RWPE2 (cell line): ENCODE data around the gene PNKD.
A peak's percentile ranks its signal among the peaks of the same experiment; 100 is the strongest.

Source experiments
- ATAC-seq: fragments of 200-7000 bp; cut with Tn5 transposase; 3 replicates; pipeline ENCODE4 v1.9.1; 2021; ENCODE audit warnings: low read depth
- DNase-seq: peaks from one replicate; pipeline ENCODE4 v3.0.0-alpha.2; 2020; ENCODE audit warnings: low spot score
- H3K27ac ChIP-seq: fragments of 450-650 bp; 2 replicates; pipeline ENCODE4 v1.5.1; 2017; ENCODE audit warnings: mild to moderate bottlenecking; ENCODE audit not compliant: poor library complexity, severe bottlenecking
- H3K27me3 ChIP-seq: fragments of 250-450 bp; sonication (Bioruptor Pico); 2 replicates; pipeline ENCODE4 v1.5.1; 2021; ENCODE audit warnings: mild to moderate bottlenecking, moderate library complexity; ENCODE audit not compliant: insufficient read depth, poor library complexity, severe bottlenecking
- H3K36me3 ChIP-seq: fragments of 250-450 bp; sonication (Bioruptor Pico); 2 replicates; pipeline ENCODE4 v1.5.1; 2020; ENCODE audit warnings: low read depth, mild to moderate bottlenecking, moderate library complexity
- H3K4me1 ChIP-seq: fragments of 250-450 bp; sonication (Bioruptor Pico); 2 replicates; pipeline ENCODE4 v1.5.1; 2021; ENCODE audit warnings: mild to moderate bottlenecking, moderate library complexity; ENCODE audit not compliant: insufficient read depth, poor library complexity, severe bottlenecking
- H3K4me3 ChIP-seq: fragments of 250-450 bp; sonication (Bioruptor Pico); 2 replicates; pipeline ENCODE4 v1.5.1; 2021; ENCODE audit warnings: mild to moderate bottlenecking, moderate library complexity; ENCODE audit not compliant: severe bottlenecking
- H3K9me3 ChIP-seq: fragments of 250-450 bp; sonication (Bioruptor Pico); 2 replicates; pipeline ENCODE4 v1.5.1; 2021; ENCODE audit warnings: mild to moderate bottlenecking, moderate library complexity; ENCODE audit not compliant: severe bottlenecking
- CTCF ChIP-seq: fragments of 450-650 bp; IDR thresholded peaks from one replicate; pipeline ENCODE4 v1.5.1; 2017; ENCODE audit warnings: mild to moderate bottlenecking, moderate library complexity; ENCODE audit not compliant: poor library complexity, severe bottlenecking

The PNKD gene

GRCh38 chr2:218394298-218395089, 124.2 kb downstream of the PNKD start:
- Histone ChIP-seq H3K36me3 (no peaks in the 10 kb centered on the region), H3K4me1 (no peaks in the 10 kb centered on the region), H3K27me3 (no peaks in the 10 kb centered on the region), H3K27ac (no peak overlapping the region), H3K9me3 (no peaks in the 10 kb centered on the region), H3K4me3 (no peak overlapping the region)
- DNase-seq: no peak
- ATAC-seq: no peak
- TF ChIP-seq CTCF: no peak

- Histone ChIP-seq H3K4me3 (no peak overlapping the region), H3K9me3 (no peaks in the 10 kb centered on the region), H3K27me3 (no peaks in the 10 kb centered on the region), H3K27ac (no peak overlapping the region), H3K36me3 (no peaks in the 10 kb centered on the region), H3K4me1 (no peaks in the 10 kb centered on the region)
- no peak for ATAC-seq
- no peak for DNase-seq
- no peak for TF ChIP-seq CTCF
These were observed 124.7 kb downstream of the PNKD start for GRCh38 chr2:218395090-218395444.

- DNase-seq: no peak
- H3K4me1 ChIP-seq: no peaks in the 10 kb centered on the region
- H3K27ac ChIP-seq: peak overlapping the region; percentile 96
- H3K27me3 ChIP-seq: no peaks in the 10 kb centered on the region
- TF ChIP-seq CTCF: no peak
- no peak for ATAC-seq
- H3K9me3 ChIP-seq: no peaks in the 10 kb centered on the region
- H3K4me3 ChIP-seq: peak overlapping the region; percentile 73
- H3K36me3 ChIP-seq: no peaks in the 10 kb centered on the region
These were observed 125.1 kb downstream of the PNKD start for GRCh38 chr2:218395456-218395825.

GRCh38 chr2:218395826-218396687, 125.7 kb downstream of the PNKD start:
- H3K36me3 ChIP-seq: peaks cover under 1% of the 10 kb centered on the region; the same call in 1 of the 2 replicates
- H3K9me3 ChIP-seq: no peaks in the 10 kb centered on the region
- no peaks in the 10 kb centered on the region for H3K27me3 ChIP-seq
- H3K4me1 ChIP-seq: no peaks in the 10 kb centered on the region
- TF ChIP-seq CTCF: peak; percentile 98
- ATAC-seq (peak; percentile 52), DNase-seq (peak; percentile 91)
- H3K27ac ChIP-seq: peak overlapping the region; percentile 96
- peak overlapping the region; percentile 73 for H3K4me3 ChIP-seq
